GM19351 (cell line): ENCODE results near the gene LRMDA.

ENCODE experiments used
- ATAC-seq: cut with Tn5 transposase; IDR thresholded peaks from one replicate; pipeline ENCODE4 v1.9.1; 2021; ENCODE audit warnings: mild to moderate bottlenecking, moderate library complexity; ENCODE audit not compliant: unreplicated experiment

LRMDA gene

DNA sequence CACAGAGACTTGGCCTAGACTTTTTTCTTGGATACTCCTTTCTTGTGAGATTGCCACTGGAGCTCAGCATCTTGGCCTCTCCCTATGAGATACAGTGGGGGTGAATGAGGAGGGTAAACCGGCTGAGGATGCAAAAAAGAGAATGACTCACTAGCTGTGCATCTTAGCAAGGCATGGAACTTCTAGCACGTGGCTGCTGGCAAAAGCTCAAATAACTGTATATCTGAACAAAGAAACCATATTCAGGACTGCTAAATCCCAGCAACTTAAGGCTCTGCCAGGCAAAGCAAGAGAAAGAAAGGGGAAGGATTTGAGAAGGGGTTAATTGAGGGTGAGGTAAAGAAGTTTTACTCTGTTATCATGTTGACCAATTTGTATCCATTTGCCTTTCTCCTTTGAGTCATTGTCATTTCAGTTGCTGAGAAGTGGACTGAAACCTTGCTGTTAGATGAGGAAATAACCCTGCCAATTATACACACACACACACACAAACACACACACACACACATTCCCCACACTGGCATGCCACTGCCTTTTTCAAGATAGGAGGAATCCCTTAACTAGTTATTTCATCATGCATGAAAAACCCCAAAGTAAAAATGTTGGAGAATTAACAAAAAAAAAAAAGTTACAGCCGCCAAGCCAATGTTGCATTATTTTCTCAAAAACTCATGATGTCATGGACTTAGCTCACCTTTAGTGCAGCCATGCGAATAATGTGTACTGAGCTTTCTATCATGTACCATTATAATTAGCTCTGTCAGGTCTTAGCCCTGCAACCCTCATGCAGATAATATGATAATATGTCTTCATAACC, 997.3 kb downstream of the LRMDA start:
- no peak for ATAC-seq

- no peak for ATAC-seq
These were observed 998.1 kb downstream of the LRMDA start for GRCh38 chr10:76429368-76430060.

GRCh38 chr10:76430061-76430645, 998.7 kb downstream of the LRMDA start:
- ATAC-seq, result no peak

DNA sequence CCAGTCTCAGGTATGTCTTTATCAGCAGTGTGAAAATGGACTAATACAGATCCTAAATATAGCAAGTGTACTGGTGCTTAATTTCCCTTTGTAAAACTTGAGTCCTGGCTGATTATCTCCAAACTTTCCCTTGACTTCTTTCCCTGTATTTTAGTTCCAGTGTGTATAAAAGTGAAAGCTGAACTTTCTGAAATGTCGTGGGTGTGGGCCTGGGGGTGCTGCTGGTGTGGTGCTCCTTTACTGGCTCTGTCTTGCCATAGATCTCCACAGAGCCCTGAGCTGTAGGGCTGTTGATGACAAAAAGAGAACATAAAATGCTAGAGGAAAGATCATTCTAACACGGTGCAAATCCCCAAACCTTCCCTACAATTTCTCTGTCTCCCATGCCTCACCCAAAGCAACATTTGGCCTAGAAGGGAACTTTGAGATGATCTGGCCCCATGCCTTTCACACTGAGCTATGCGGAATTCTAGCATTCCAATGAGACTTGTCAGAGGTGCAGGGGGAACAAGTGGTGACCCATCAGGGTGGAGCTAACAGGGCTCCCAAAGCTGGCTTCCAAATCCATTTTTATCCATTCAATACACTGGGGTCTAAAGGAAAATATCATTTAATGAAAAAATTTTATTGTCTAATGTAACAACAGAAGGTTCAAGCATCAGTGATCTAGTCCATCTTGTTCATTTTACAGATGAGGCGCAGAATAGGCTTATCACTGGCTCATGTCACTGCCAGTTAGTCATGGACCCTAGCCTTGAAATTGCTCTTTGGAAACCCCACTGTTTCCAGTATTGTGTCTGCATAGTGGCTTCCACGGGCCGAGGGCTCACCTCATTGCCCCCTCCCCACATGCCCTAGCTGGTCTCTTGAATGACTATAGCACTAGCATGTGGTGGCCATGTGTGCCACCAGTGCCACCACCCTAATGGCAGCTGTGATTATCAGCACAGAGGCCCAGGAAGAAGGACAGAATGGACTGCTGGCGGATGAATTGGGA, 1000.9 kb downstream of the LRMDA start:
- no peak for ATAC-seq

- no peak for ATAC-seq
These were observed 1002.0 kb downstream of the LRMDA start for GRCh38 chr10:76433161-76434005.

DNA sequence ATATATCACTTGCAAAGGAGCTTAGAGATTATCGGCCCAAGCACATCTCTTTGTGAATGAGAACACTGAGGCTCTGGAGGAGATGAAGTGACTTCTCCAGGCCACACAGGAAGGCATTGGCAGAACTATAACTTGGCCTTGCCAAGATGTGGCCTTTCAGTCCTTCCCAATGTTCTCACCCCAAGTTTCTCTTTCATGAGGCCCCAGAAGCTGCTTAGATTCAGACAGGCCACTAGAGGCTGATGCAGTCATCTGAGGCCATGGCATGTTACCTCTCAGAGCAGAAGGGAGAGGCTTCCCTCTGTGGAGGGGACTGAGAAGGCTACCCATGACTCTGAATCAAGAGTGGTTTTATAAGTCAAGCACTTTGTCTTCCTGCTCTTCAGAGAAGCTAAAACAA, 1003.7 kb downstream of the LRMDA start:
- ATAC-seq, result no peak

- no peak for ATAC-seq
These were observed 1005.0 kb downstream of the LRMDA start for GRCh38 chr10:76436401-76436811.

- no peak for ATAC-seq
These were observed 1005.6 kb downstream of the LRMDA start for GRCh38 chr10:76436981-76437380.

DNA sequence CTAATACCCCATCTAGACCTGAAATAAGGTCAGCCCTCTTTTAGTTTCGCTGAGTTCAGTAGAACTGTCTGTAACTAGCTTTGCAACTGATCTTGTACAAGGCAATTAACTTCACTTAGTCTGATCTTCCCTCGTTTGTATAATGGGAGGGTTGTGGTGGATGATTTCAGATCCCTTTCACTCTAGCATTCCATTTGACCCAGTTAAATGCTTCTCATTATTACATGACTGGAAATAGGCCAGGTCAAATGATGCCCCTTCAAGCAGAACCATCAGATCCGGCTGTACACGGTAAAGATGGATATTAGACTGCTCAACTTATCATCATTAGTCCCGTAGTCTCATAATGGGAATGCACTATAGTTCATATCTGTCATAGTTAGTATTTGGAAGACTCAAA, 1009.0 kb downstream of the LRMDA start:
- ATAC-seq, result no peak

DNA sequence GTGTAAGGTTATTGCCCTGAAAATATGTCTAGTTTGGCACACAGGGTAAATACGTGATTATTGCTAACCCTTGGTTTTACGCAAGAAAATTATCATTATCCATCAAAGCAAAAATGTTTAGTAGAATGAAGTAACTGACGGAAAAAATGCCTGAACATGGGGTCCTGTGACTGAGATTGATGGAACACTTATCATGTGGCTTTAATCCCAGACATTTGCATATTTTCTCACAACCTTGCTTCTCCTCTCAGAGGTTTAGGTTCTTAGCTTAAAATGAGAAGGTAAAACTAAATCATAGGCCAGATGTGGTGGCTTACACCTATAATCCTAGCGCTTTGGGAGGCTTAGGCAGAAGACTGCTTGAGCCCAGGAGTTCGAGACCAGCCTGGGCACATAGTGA, 1010.7 kb downstream of the LRMDA start:
- ATAC-seq, result no peak

- ATAC-seq, result no peak
These were observed 1012.8 kb downstream of the LRMDA start for GRCh38 chr10:76444034-76444800.

DNA sequence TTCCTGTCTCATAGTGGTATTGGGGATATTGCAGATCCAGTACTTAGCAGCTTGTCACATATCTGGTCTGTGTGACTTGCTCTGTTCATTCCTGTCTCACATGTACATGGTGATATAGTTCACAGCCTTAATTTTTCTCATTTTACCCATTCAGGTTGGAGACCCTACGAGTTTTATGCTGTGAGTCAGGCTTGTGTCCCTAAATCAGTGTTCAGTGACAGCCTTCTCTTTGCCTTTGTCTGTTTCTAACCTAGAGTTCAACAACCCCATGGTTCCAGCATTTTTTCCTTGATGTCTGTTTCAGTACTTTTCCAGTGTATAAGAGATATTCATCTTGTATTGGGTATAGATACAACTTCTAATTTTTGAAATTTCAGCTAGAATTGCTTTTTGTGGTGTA, 1016.2 kb downstream of the LRMDA start:
- no peak for ATAC-seq

DNA sequence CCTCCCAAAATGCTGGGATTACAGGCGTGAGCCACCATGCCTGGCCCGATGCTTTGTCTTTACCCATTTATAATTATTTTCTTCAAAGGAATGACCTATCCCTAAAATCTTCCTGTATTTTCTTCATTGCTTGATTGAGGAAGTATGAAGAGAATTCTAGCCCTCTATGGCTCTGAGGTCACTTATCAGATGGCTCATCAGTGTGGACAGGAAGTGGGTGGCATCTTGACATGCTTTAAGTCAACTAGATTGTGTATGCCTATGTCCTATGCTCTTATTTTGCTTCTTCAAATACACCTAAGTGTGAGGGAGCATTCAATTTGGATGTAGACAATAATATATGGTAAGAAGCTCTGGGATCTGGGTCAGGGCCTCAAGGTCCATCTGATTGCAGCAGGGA, 1020.5 kb downstream of the LRMDA start:
- ATAC-seq, result no peak

GRCh38 chr10:76453332-76453731, 1021.9 kb downstream of the LRMDA start:
- ATAC-seq, result no peak

DNA sequence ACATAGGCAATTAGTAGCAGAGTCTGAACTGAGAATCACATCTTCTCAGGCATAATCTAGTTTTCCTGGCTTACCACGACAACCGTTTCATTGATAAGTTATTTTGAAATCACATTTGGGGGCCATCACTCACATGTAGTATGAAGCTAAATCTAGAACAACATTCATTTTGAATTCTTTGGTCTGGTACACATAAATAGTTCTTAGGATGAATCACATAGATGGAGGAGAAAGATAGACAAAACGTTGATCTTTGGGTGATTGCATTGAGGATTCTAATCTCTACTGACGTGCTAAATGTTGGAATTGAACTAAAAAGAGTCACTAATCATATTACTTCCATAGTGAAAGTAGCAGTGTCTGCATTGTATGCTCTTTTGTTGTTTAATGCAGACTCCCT, 1022.6 kb downstream of the LRMDA start:
- ATAC-seq, result no peak

- ATAC-seq, result no peak
These were observed 1023.2 kb downstream of the LRMDA start for GRCh38 chr10:76454506-76455140.

GRCh38 chr10:76456197-76456596, 1024.8 kb downstream of the LRMDA start:
- no peak for ATAC-seq

DNA sequence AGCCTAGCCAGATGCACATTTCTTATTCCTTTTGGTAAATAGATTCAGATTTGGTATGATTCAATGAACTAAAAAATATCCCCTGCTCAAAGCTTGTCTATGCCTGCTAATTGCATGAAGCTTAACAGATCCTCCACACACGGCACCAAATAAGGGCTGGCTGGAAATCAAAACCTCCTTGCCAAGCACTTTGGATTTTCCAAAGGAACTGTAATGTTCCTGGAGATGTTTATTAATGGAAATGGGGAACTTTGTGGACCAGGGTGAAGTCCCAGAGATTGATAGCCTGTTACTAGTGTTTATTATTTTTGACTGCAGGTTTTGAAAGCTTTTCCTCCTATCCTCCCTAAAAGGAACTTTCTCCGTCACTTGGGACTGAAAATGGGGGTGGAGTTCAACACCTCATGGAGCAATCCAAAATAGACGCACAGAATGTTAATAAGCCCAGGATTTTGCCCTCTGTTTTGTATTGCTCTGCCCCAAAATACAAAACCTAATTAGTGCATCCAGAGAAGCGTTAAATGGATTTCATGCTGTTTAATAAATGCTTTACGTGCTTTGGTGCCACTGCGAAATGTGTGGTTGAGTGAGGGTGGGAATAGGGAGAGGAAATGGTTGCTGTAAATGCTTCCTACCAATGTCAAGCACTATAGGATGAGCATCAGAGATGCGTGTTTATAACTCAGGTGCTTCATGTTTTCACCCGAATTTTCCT, 1027.7 kb downstream of the LRMDA start:
- no peak for ATAC-seq
